ENCODE measurements around the gene JOSD2. TPM values are rescaled to one million over a fixed set of nuclear protein-coding genes. Genes with fewer than 3 reads are reported as not detected.

JOSD2 gene
- total and polyA plus RNA-seq, 9 of the 15 experiments (the other 6 are each of a cell fraction or from before 2014, with no cell fraction given): 0.06 to 14.4 (median 3.1) TPM

- FAIRE-seq (no peak), DNase-seq (ENCODE audit: extremely low read depth in 1 of 4, low spot score in 3 of 4) (no peak), ATAC-seq (no peak)
- Histone ChIP-seq H3K36me3 (ENCODE audit: control insufficient read depth, insufficient read depth, low read length) (no peaks in the 10 kb centered on the region), H3K4me1 (replicated peaks in 1 of 2; ENCODE audit: control insufficient read depth in 2 of 2, insufficient read depth in 2 of 2, low read length in 2 of 2) (peaks cover 4 to 23% of the 10 kb centered on the region in 2 experiments; a peak in 4 of 5 replicates), H3K27ac (ENCODE audit: extremely low read depth, low read depth, low read length) (no peak overlapping the region), H3K79me2 (ENCODE audit: control insufficient read depth, insufficient read depth, low read length) (no peaks in the 10 kb centered on the region), H3K9ac (ENCODE audit: insufficient read depth in 1 of 2, low read depth in 2 of 2, low read length in 2 of 2) (no peak overlapping the region; a peak in 1 of 4 replicates), H3K9me3 (replicated peaks; ENCODE audit: control insufficient read depth, insufficient read depth, low read depth, low read length) (no peaks in the 10 kb centered on the region), H3K9me1 (ENCODE audit: control insufficient read depth, insufficient read depth, low read length) (no peaks in the 10 kb centered on the region), H3K27me3 (ENCODE audit: control insufficient read depth in 2 of 2, insufficient read depth in 2 of 2, low read length in 2 of 2) (peaks cover 6 to 17% of the 10 kb centered on the region in 2 experiments; a peak in 4 of 5 replicates), H3K4me2 (ENCODE audit: insufficient read depth, low read length) (no peak overlapping the region), H4K20me1 (replicated peaks; ENCODE audit: control insufficient read depth, insufficient read depth, low read length) (no peaks in the 10 kb centered on the region), H3K4me3 (no peak overlapping the region), H2AFZ (ENCODE audit: low read depth, low read length) (no peak overlapping the region)
- POLR2A ChIA-PET: no interaction called here
- WGBS (ENCODE audit: insufficient coverage, low coverage, missing lambda C conversion rate): 27% methylated on average over 33 of the region's 50 CpGs
- BruUV-seq (replicated peaks): no TSS peak
- CTCF ChIA-PET (ENCODE audit: low intra/inter-chr PET ratio): no interaction called here
- intact Hi-C loops (cut with micrococcal nuclease) (no loop called here), in situ Hi-C loops (cut with MboI) (no loop called here)
- no peak for TF ChIP-seq ZNF263 (CRISPR knock-in tag; IDR thresholded peaks at IDR 0.05; ENCODE audit: borderline replicate concordance)
- no peak for TF ChIP-seq ETV5 (CRISPR knock-in tag; IDR thresholded peaks at IDR 0.05; ENCODE audit: low read depth)
- no peak for TF ChIP-seq MAFF (IDR thresholded peaks at IDR 0.05; ENCODE audit: low read length)
- TF ChIP-seq MXI1 (IDR thresholded peaks at IDR 0.05; ENCODE audit: low read depth, low read length): no peak
- no peak for TF ChIP-seq SREBF1 (IDR thresholded peaks at IDR 0.05; ENCODE audit: borderline replicate concordance, low read depth, low read length)
- no peak for TF ChIP-seq THAP12 (CRISPR knock-in tag; IDR thresholded peaks at IDR 0.05)
- TF ChIP-seq ADNP (tag; IDR thresholded peaks at IDR 0.05): no peak
- no peak for TF ChIP-seq PKNOX1 (IDR thresholded peaks at IDR 0.05)
- no peak for TF ChIP-seq HMGN3 (IDR thresholded peaks at IDR 0.05; ENCODE audit: borderline replicate concordance, extremely low read depth, insufficient read length, low read depth, low read length)
- no peak for TF ChIP-seq NELFE (IDR thresholded peaks at IDR 0.05; ENCODE audit: insufficient read depth, insufficient read length)
- TF ChIP-seq ZNF444 (CRISPR knock-in tag; IDR thresholded peaks at IDR 0.05): no peak
- no peak for TF ChIP-seq ELF2 (CRISPR knock-in tag; IDR thresholded peaks at IDR 0.05)
- no peak for TF ChIP-seq TAL1 (IDR thresholded peaks at IDR 0.05)
- no peak for TF ChIP-seq ZNF609 (CRISPR knock-in tag; IDR thresholded peaks at IDR 0.05; ENCODE audit: borderline replicate concordance)
Observed at GRCh38 chr19:50458396-50459066, 52.5 kb downstream of the JOSD2 start.
